Activated T-helper 9 cell treated with anti-CD3 and anti-CD28 coated beads, Interleukin-2, amount 50 U/mL, for 16 hours (primary cell): ENCODE measurements around the gene AARS1.
"Not testable (repeated sequence)": the region's sequence is repeated elsewhere in the genome, so short reads cannot be mapped to it uniquely, and the experiment has no call there.

Experiments used
- DNase-seq: peaks from one replicate; pipeline ENCODE4 v3.0.0-alpha.2; 2020; ENCODE audit warnings: low read depth

The AARS1 gene

DNA sequence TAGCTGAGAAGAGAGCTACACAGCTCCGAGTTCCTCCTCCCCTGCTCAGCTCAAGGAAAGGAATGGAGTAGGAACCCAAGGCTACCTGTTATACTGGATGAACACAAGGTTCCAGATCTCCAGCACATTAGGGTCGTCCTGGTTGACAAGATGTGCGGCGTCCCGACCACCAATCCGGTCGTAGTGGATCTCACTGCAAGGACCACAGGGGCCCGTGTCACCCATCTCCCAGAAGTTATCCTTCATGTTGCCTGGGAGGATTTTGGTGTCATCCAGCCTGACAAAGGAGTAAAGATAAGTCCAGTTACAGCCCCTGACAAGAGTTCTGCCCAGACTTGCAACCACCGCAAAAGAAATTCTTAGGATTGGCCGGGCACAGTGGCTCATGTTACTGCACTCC is 17.6 kb downstream of the AARS1 start:
- DNase-seq: no peak

DNA sequence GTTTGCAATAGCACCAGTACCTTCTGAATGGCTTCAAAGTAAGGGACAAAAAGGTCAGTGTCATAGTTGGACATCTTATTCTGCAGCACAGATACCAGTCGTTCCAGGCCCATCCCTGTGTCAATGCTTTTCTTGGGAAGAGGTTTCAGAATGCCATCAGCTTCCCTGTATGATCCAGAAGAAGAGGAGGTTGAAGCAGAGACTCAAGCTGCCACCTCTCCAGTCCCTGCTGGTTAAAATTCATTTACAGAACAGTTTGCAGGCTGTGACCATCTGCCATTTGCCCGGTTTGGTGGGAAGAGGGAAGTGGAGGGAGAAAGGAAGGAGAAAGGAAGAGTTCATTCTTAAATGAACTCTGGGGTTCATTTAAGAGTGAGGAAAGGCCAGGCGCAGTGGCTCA is 19.1 kb downstream of the AARS1 start:
- no peak for DNase-seq

GRCh38 chr16:70269471-70269870 is 19.8 kb downstream of the AARS1 start:
- DNase-seq: no peak

- DNase-seq: not testable (repeated sequence)
Measured at GRCh38 chr16:70267922-70268321, 21.4 kb downstream of the AARS1 start.

GRCh38 chr16:70267516-70267915 is 21.8 kb downstream of the AARS1 start:
- no peak for DNase-seq

DNA sequence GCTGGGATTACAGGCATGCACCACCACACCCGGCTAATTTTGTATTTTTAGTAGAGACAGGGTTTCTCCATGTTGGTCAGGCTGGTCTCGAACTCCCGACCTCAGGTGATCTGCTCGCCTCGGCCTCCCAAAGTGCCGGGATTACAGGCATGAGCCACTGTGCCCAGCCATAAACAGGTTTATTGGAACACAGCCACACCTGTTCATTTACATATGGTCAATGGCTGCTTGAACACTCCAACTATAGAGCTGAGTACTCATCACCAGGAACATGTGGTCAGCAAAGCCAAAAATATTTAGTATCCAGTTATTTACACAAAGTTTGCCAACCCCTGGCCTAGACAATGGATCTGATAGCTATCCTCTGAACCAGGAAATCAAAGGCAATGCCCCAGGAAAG is 29.4 kb downstream of the AARS1 start:
- not testable (repeated sequence) for DNase-seq

- no peak for DNase-seq
Measured at GRCh38 chr16:70258946-70259345, 30.4 kb downstream of the AARS1 start.

DNA sequence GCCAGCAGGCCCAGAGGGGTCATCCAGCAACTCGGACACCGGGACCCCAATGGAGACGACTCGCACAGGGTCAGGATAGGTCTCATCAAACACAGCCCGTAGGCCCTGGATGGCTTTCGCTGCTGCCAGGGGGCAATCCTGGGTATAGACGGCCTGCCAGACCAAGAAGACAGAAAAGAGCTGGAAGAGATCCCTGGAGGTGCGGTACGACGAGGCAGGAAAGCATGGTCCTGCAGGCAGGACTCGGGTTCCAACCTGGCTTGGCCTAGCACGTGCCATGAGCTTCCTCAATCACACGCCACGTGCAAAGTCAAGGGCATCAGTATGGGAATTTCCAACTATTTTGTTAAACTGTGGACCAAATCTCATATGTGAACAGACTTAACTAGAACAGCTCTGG is 31.2 kb downstream of the AARS1 start:
- no peak for DNase-seq

DNA sequence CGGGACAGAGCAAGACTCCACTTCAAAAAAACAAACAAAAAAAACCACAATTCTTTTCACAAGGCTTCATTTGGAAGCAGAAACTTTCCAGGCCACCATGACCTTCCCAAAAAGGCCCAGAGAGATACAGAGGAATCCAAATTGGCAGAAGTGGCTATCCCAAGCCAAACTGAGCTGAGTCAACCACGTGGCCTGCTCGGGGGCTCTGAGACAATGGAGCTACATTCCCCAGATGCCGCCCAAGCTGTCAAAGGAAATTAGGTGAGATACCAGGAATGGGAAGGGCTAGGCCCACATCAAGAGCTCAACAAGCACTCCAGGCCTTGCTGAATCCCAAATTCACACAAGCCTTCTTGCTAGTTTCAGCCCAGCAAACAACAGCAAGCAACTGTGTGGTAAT is 31.9 kb downstream of the AARS1 start:
- DNase-seq: no peak

GRCh38 chr16:70255574-70255973 is 33.7 kb downstream of the AARS1 start:
- no peak for DNase-seq

GRCh38 chr16:70254965-70255286 is 34.4 kb downstream of the AARS1 start:
- DNase-seq: no peak

DNA sequence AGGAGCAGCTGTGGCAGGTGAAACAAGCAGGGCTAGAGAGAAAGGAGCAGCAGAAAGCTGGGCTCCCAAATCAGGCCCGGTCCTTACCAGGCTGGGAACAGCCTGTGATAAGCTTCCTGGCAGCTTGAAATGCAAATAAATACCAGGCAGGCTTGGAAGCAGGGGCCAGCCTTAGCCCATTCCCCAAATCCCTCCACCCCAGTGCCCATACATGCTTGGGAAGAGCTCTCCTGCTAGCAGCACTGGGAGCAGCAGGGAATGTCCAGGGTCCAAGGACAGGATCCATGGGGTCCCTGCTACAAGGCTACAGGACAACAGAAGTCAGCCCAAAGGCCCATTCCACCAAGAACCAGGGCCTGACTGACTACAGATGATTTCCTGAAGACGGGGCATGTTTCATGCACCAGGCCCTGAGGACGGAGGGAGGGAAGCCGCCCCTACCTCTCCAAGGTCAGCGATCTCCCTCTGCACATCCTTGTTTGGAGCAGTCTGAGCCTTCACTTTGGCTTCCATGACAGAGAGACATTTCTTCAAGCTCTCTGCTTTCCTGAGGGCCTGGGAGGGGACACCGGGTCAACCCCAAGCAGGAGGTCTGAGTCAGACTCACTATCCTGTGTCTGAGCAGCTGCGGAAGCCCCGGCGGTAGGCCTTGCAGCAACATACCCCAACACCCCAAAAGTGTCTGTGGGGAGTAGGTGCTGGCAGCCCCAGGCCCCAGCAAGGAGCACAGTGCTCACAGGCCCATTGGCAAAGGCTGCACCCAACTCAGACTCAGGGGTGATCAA is 34.9 kb downstream of the AARS1 start:
- DNase-seq: no peak

DNA sequence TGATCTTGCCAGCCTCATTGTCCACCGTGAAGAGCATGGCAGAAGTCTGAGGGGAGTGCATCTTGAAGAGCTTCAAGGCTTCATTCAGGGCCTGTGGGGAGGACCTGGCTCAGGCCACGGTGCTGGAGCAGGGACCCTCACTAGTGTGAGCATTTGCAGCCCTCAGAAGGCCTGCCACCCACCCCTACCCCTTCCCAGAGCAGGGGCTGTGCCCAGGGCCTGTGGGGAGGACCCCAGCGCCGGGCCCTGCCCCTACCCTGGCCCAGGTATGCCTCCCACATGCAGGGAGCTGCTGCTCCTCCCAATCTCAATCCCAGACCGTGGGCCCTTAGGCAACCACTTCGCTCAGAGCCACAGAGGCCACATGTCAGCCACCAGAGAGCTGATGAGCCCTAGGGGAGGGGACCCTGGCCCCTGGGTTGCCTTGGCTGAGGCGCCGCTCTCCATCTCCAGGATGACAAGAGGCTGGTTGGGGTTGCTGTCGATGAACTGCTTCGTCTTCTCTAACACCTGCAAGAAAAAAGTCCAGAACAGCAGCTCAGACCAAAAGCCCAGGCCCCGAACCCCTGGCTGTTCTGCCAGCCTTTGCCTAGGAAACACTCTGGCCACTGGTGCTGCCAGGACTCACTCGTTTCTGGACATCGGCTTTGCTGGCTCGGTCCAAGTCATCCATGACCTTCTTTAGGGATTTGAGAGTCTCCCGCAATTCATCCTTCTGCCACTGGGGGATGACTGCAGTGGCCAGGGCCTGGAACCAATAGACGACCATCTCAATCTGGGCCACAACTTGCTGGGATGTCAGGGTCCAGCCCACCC is 35.8 kb downstream of the AARS1 start:
- no peak for DNase-seq

GRCh38 chr16:70252355-70252988 is 36.8 kb downstream of the AARS1 start:
- no peak for DNase-seq

GRCh38 chr16:70251629-70252354 is 37.5 kb downstream of the AARS1 start, which contains the start of gene EXOSC6:
EXOSC6 (minus strand) TSS chr16:70251940; CDS start chr16:70251900, 40 bp downstream.
- peak; percentile 86 for DNase-seq

- DNase-seq: peak; percentile 23
Measured at GRCh38 chr16:70250748-70251628, 38.3 kb downstream of the AARS1 start.

GRCh38 chr16:70249697-70250096 is 39.6 kb downstream of the AARS1 start:
- not testable (repeated sequence) for DNase-seq

DNA sequence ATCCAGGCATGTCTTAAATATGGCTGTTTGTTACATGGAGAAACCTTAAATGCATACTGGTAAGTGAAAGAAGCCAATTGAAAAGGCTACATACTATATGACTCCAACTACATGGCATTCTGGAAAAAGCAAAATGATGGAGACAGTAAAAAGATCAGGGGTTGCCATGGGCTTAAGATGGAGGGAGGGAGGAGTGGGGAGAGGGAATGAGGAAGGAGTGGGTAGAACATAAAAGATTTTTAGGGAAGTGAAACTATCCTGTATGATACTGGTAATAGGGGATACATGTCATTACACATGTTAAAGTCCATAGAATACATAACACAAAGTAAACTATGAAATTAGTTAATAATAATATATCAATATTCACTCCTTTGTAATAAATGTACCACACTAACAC is 50.5 kb downstream of the AARS1 start:
- DNase-seq: not testable (repeated sequence)

- DNase-seq: not testable (repeated sequence)
Measured at GRCh38 chr16:70231831-70232230, 57.5 kb downstream of the AARS1 start.

DNA sequence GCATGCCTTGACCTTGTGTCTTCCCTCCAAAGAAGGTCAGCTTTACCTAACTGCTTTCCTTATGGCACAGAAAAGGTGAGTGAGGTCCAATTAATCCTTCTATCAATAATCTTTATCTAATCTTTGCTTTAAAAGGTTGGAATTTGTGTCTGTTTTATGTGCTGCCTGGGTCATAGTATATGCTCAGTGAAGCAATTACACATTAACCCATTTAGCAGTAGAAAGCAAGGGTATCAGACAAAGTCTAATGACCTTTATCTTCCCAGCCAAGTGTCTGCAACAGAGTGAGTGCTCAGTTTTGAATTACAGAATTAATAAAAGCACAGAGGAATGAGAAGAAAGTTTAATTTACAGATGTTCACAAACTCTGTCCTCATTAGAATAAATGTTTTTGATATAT is 63.3 kb downstream of the AARS1 start:
- not testable (repeated sequence) for DNase-seq

DNA sequence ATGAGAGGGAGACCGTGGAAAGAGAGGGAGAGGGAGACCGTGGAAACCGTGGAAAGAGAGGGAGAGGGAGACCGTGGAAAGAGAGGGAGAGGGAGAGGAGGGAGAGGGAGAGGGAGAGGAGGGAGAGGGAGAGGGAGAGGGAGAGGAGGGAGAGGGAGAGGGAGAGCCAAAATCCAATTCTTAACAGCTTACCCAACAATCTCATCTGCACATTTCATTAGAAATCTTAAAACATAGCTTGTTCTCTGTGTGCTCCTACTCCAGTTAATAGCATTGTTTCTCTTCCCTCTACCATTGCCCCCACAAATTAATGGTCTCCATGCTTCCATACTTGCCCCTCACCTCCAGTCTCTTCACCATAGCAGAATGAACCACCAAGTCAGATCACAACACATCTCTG is 63.9 kb downstream of the AARS1 start:
- DNase-seq: not testable (repeated sequence)
